OCI-M2 (cell line): Measurements from ENCODE around the gene DPAGT1.
A peak's percentile ranks its signal among the peaks of the same experiment; 100 is the strongest.
"Not testable (repeated sequence)": the region's sequence is repeated elsewhere in the genome, so short reads cannot be mapped to it uniquely, and the experiment has no call there.

Experiments
- DNase-seq: peaks from one replicate; lab custom pipeline; 2025; ENCODE audit not compliant: unreplicated experiment; lab: John Stamatoyannopoulos, UW

Gene DPAGT1

GRCh38 chr11:119062779-119063178, 38.9 kb downstream of the DPAGT1 start:
- DNase-seq: no peak

- no peak for DNase-seq
These were observed 40.4 kb downstream of the DPAGT1 start for GRCh38 chr11:119061256-119061655.

- DNase-seq: not testable (repeated sequence)
These were observed 42.5 kb downstream of the DPAGT1 start for GRCh38 chr11:119059128-119059527.

GRCh38 chr11:119057000-119057769, 44.5 kb downstream of the DPAGT1 start, which contains the start of gene HYOU1:
TSS of gene HYOU1 (minus strand) at chr11:119057205. CDS start at chr11:119056160, 1,045 bp downstream.
- DNase-seq: peak; percentile 50

DNA sequence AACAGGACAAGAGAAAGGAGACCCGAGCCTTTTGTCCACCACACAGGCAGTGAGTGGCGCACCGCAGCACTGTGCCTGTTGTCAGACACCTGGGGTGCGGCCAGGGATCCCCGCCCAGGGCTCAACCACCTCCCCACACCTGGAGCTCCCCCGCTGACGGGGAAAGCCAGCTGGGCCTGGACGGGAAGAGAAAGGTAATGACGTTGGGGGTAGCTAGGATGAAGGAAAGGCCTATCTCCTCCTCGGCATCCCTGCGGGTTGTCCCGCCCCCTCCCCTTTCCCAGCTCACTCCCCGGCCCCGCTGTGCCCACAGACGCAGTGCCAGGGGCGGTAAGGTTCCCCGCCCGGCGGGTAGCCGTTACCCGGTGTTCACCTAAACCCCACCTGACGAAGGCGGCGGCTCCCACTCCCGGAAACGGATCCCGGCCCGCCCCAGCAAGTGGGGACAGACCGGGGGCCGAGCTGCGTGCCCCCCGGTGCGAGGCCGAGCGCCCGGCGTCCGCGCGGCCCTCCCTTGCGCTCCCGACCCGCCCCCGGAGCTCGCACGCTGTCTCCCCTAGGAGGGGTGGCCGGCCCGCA, 45.1 kb downstream of the DPAGT1 start:
- DNase-seq: no peak

GRCh38 chr11:119055901-119056300, 45.8 kb downstream of the DPAGT1 start:
- DNase-seq: no peak

DNA sequence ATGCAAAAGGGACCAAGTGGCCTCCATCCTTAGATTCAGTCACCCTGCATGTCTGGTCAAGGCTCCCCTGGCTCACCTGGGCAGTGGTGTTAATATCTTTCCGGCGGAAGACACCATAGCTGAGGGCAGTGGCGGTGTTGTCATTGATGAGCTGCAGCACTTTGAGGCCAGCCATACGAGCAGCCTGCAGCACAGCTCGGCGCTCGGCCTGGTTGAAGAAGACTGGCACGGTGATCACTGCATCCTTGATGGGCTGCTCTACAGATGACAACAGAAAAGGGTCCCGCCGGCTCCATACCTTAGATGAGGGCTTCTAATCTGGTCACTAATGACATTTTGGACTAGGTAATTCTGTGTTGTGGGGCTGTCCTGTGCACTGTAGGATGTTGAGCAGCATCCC, 47.2 kb downstream of the DPAGT1 start:
- DNase-seq: no peak

DNA sequence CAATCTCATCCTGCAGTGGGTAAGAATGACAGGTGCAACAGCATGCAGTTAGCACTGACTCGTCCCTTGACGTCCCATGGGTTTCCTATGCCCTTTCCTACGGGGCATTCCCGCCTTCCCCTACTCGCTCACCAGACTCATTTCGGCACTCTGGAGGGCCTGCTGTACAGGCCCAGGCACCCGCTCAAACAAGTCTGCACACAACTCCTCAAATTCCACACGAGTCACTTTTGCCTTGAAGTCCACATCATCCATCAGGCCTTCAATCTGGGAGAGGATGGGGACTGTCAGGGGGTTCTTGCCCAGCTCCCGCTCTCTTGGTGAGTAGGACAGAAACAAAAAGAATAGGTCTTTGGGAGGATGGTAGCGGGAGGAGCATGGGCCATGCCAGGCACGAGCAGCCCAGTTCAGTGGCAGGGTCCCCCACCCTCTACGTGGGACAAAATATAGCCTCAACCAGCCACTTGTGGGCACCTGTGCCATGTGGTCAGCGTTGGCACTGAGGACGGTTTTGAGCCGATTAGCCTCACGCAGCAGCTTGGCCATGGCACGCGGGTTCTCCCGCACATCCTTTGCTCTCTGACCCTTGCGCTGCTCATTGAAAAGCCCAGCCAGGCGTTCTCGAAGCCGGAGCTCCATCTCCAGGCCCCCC, 49.4 kb downstream of the DPAGT1 start:
- DNase-seq: no peak

GRCh38 chr11:119051440-119052162, 50.1 kb downstream of the DPAGT1 start:
- no peak for DNase-seq

DNA sequence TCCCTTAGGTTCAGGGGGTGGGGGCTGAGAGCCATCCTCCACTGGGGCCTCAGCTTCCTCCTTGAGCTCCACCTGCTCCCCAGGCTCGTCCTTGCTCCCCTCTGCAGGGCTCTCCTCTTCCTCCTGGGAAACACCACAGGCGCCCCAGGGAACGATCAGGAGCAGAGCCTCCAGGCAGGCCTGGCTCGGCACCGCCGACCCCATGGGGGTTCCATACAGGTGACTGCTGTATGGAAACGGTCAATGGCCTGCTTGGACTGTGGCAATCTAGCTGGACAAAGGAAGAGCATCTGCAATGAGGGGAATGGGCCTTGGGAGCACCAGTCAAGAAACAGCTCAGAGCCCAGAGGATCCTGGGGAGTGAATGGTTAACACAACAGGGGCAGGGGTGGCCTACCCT, 52.6 kb downstream of the DPAGT1 start:
- no peak for DNase-seq

- no peak for DNase-seq
These were observed 53.0 kb downstream of the DPAGT1 start for GRCh38 chr11:119048644-119049043.

- no peak for DNase-seq
These were observed 54.4 kb downstream of the DPAGT1 start for GRCh38 chr11:119047205-119047604.
